HCT116 (cell line): ENCODE data around the gene GTF2IRD1. TPM values are rescaled to one million over a fixed set of nuclear protein-coding genes. Genes with fewer than 3 reads are reported as not detected.

Experiments used
- ATAC-seq: fragments of 200-7000 bp; cut with Tn5 transposase; 2 replicates; pipeline ENCODE4 v1.9.1; 2020; ENCODE audit warnings: mild to moderate bottlenecking, moderate library complexity
- BruUV-seq: library from RNA; stranded (reverse); fragments of 400-500 nt; replicated peaks from 2 replicates; lab custom pipeline; 2021; lab: Mats Ljungman, UMichigan
- CTCF ChIA-PET: fragments of 300-600 bp; sonication (Branson Sonifier 250); formaldehyde crosslinking; loops from one replicate; lab custom pipeline; 2021; ENCODE audit warnings: antibody characterized with exemption; lab: Charles Lee
- POLR2A ChIA-PET: fragments of 300-600, 350-600 bp; sonication (Branson Sonifier 250); formaldehyde crosslinking; loops from one replicate; lab custom pipeline; 2021; ENCODE audit warnings: antibody characterized with exemption; lab: Charles Lee
- RAD21 ChIA-PET, 2 experiments: fragments of 300-600 bp; sonication (Branson Sonifier 250); formaldehyde crosslinking; loops; one replicate each; lab custom pipeline; 2023; ENCODE audit warnings: low total read pairs in 2 of 2; ENCODE audit not compliant: uncharacterized antibody in 2 of 2, unreplicated experiment in 2 of 2, low non-redundant PET in 1 of 2; lab: Charles Lee
- DNase-seq: peaks from one replicate; pipeline ENCODE4 v3.0.0-alpha.2; 2010; ENCODE audit warnings: low read depth, low spot score
- H2AFZ ChIP-seq: fragments of 200-600 bp; shearing (Covaris generic), sonication (generic); 2 replicates; pipeline ENCODE4 v1.6.1; 2017; ENCODE audit warnings: low read depth, mixed run types, mixed read lengths, antibody characterized with exemption, low read length; ENCODE audit not compliant: poor library complexity, severe bottlenecking
- H3K27ac ChIP-seq: 2 replicates; pipeline ENCODE4 v1.5.1; 2012; ENCODE audit warnings: low read depth, low read length
- H3K27me3 ChIP-seq: fragments of 200-600 bp; sonication (generic); 2 replicates; pipeline ENCODE4 v1.6.1; 2016; ENCODE audit warnings: mixed run types, low read length, mixed read lengths; ENCODE audit not compliant: insufficient read depth
- H3K36me3 ChIP-seq, 2 experiments: fragments of 200-500 bp in 1 of 2; fragments of 200-600 bp in 1 of 2; sonication (Bioruptor generic) in 1 of 2; sonication (generic) in 1 of 2; 2 replicates each; pipeline versions ENCODE4 v1.5.1 to v1.6.1; 2014 to 2016; ENCODE audit warnings: low read length in 2 of 2, inconsistent platforms in 1 of 2, mixed read lengths in 1 of 2, mixed run types in 1 of 2; ENCODE audit not compliant: insufficient read depth in 2 of 2, control insufficient read depth in 1 of 2
- H3K4me1 ChIP-seq, 2 experiments: fragments of 200-600 bp in 1 of 2; sonication (generic) in 1 of 2; 2 replicates each; pipeline versions ENCODE4 v1.5.1 to v1.6.1; 2012 to 2017; ENCODE audit warnings: low read length in 2 of 2, inconsistent platforms in 1 of 2, mild to moderate bottlenecking in 1 of 2, mixed read lengths in 1 of 2, mixed run types in 1 of 2, moderate library complexity in 1 of 2; ENCODE audit not compliant: insufficient read depth in 2 of 2, control insufficient read depth in 1 of 2
- H3K4me2 ChIP-seq: fragments of 200-600 bp; sonication (generic); 2 replicates; pipeline ENCODE4 v1.6.1; 2017; ENCODE audit warnings: mixed run types, low read length, mixed read lengths
- H3K4me3 ChIP-seq, 2 experiments: fragments of 200-600 bp in 1 of 2; sonication (generic) in 1 of 2; replicated peaks in 1 of 2; 2 replicates each; pipeline ENCODE4 v1.5.1; 2011 to 2016; ENCODE audit warnings: low read length in 2 of 2, control low read depth in 1 of 2, low read depth in 1 of 2, mild to moderate bottlenecking in 1 of 2, mixed read lengths in 1 of 2, mixed run types in 1 of 2
- H3K79me2 ChIP-seq: fragments of 200-600 bp; sonication (generic); 2 replicates; pipeline ENCODE4 v1.6.1; 2017; ENCODE audit warnings: mild to moderate bottlenecking, mixed run types, low read length, moderate library complexity, mixed read lengths; ENCODE audit not compliant: insufficient read depth
- H3K9ac ChIP-seq: fragments of 200-600 bp; sonication (generic); 2 replicates; pipeline ENCODE4 v1.6.1; 2016; ENCODE audit warnings: low read length, mixed read lengths
- H3K9me2 ChIP-seq: fragments of 200-600 bp; sonication (generic), shearing (Covaris generic); 2 replicates; pipeline ENCODE4 v1.6.1; 2017; ENCODE audit warnings: mixed run types, mild to moderate bottlenecking, moderate library complexity; ENCODE audit not compliant: insufficient read depth
- H3K9me3 ChIP-seq, 2 experiments: fragments of 200-500 bp in 1 of 2; fragments of 200-600 bp in 1 of 2; sonication (Bioruptor generic) in 1 of 2; sonication (generic) in 1 of 2; 2 replicates each; pipeline ENCODE4 v1.6.1; 2014 to 2017; ENCODE audit warnings: low read length in 2 of 2, mixed read lengths in 2 of 2, inconsistent platforms in 1 of 2, low read depth in 1 of 2, mild to moderate bottlenecking in 1 of 2, mixed run types in 1 of 2, moderate library complexity in 1 of 2; ENCODE audit not compliant: control insufficient read depth in 1 of 2, insufficient read depth in 1 of 2
- H4K20me1 ChIP-seq: fragments of 200-600 bp; sonication (generic), shearing (Covaris generic); 2 replicates; pipeline ENCODE4 v1.6.1; 2017; ENCODE audit warnings: mixed run types, mild to moderate bottlenecking, moderate library complexity; ENCODE audit not compliant: insufficient read depth
- ATF3 ChIP-seq: IDR thresholded peaks from 2 replicates; pipeline ENCODE4 v1.6.1; 2012
- CTCF ChIP-seq, 3 experiments: fragments of 200-600 bp in 1 of 3; sonication (generic) in 1 of 3; IDR thresholded peaks in 2 of 3; conservative IDR thresholded peaks in 1 of 3; 2 replicates each; pipeline ENCODE4 v1.5.1; 2012 to 2017; ENCODE audit warnings: low read depth in 2 of 3, low read length in 2 of 3, antibody characterized with exemption in 1 of 3, borderline replicate concordance in 1 of 3, control low read depth in 1 of 3, mild to moderate bottlenecking in 1 of 3, mixed read lengths in 1 of 3, mixed run types in 1 of 3, moderate library complexity in 1 of 3; ENCODE audit not compliant: insufficient read depth in 1 of 3
- EGR1 ChIP-seq: IDR thresholded peaks from 2 replicates; pipeline ENCODE4 v1.6.1; 2012; ENCODE audit warnings: low read depth
- ELF1 ChIP-seq: IDR thresholded peaks from 2 replicates; pipeline ENCODE4 v1.6.1; 2012; ENCODE audit warnings: low read depth, borderline replicate concordance
- EZH2phosphoT487 ChIP-seq: fragments of 200-600 bp; IDR thresholded peaks from 2 replicates; pipeline ENCODE4 v1.6.1; 2018; ENCODE audit warnings: antibody characterized with exemption, borderline replicate concordance
- POLR2A ChIP-seq: IDR thresholded peaks from 2 replicates; pipeline ENCODE4 v1.7.0; 2011; ENCODE audit warnings: borderline replicate concordance; ENCODE audit not compliant: insufficient read depth, insufficient read length; ENCODE audit errors: extremely low read depth
- POLR2AphosphoS5 ChIP-seq: IDR thresholded peaks from 2 replicates; pipeline ENCODE4 v1.6.1; 2011; ENCODE audit warnings: mild to moderate bottlenecking, low read depth, low read length, moderate library complexity
- RAD21 ChIP-seq: IDR thresholded peaks from 2 replicates; pipeline ENCODE4 v1.6.1; 2012; ENCODE audit warnings: low read depth, mild to moderate bottlenecking
- REST ChIP-seq: IDR thresholded peaks from 2 replicates; pipeline ENCODE4 v1.6.1; 2012; ENCODE audit warnings: low read depth
- ZFX ChIP-seq: fragments of 450-650 bp; IDR thresholded peaks from 2 replicates; pipeline ENCODE4 v1.6.1; 2017
- intact Hi-C: fragments of 100-400 bp; cut with micrococcal nuclease; formaldehyde crosslinking; loops from 2 replicates; pipeline ENCODE4 v1.10.0; 2022
- total RNA-seq: library from RNA; stranded (reverse); gene quantifications from one replicate; pipeline ENCODE4 v1.2.1, GENCODE V29; 2021; ENCODE audit not compliant: unreplicated experiment

Gene GTF2IRD1
- total RNA-seq, 1 experiment from 2014 or later, result 34.5 TPM

- Histone ChIP-seq H2AFZ (no peak overlapping the region), H3K36me3 (peaks cover 5 to 9% of the 10 kb centered on the region in 2 experiments; a peak in 3 of 4 replicates), H3K27ac (no peak overlapping the region), H3K9me3 (no peaks in the 10 kb centered on the region), H3K79me2 (no peaks in the 10 kb centered on the region), H3K9ac (no peak overlapping the region), H3K9me2 (no peaks in the 10 kb centered on the region), H4K20me1 (no peaks in the 10 kb centered on the region), H3K4me3 (no peak overlapping the region), H3K27me3 (no peaks in the 10 kb centered on the region), H3K4me2 (no peak overlapping the region), H3K4me1 (peaks cover 3% of the 10 kb centered on the region in 2 experiments; a peak in 2 of 4 replicates)
- ChIA-PET CTCF (interaction anchor here (1.9 kb wide), 1 partner anchor 199 kb away, joined by 6 read pairs; no protein-coding TSS in a partner anchor), POLR2A (no interaction called here), RAD21 (interaction anchor here in 1 of 2 experiments (1.4 kb wide), 1 partner anchor 198 kb away, joined by 3 read pairs; no protein-coding TSS in a partner anchor)
- TSS peak; percentile 38 for BruUV-seq
- DNase-seq, result no peak
- no peak for TF ChIP-seq ELF1
- TF ChIP-seq ATF3, result no peak
- TF ChIP-seq CTCF (IDR thresholded peaks at IDR 0.05 in 2 of 3, conservative IDR thresholded peaks at IDR 0.05 in 1 of 3; ENCODE audit: borderline replicate concordance in 1 of 3, insufficient read depth in 1 of 3, low read depth in 2 of 3, low read length in 2 of 3), result no peak
- TF ChIP-seq POLR2A, result no peak
- no peak for TF ChIP-seq EGR1
- no peak for TF ChIP-seq POLR2AphosphoS5
- no peak for TF ChIP-seq ZFX
- no peak for TF ChIP-seq REST
- no peak for TF ChIP-seq EZH2phosphoT487
- TF ChIP-seq RAD21, result no peak
- ATAC-seq, result no peak
- intact Hi-C loops, result loop anchor here (5.0 kb wide), 1 partner anchor 337 kb away; no protein-coding TSS in a partner anchor
Observed at GRCh38 chr7:74404741-74405140, 49.0 kb upstream of the GTF2IRD1 start.
